Activated CD4-positive, alpha-beta T cell treated with anti-CD3 and anti-CD28 coated beads for 1 hour (primary cell): ENCODE measurements around the gene MTHFS.

Source experiments
- DNase-seq: peaks from one replicate; pipeline ENCODE4 v3.0.0-alpha.2; 2020

Gene MTHFS

GRCh38 chr15:79812541-79812940 is 84.3 kb downstream of the MTHFS start:
- DNase-seq, result no peak

GRCh38 chr15:79811406-79812405 is 85.1 kb downstream of the MTHFS start:
- no peak for DNase-seq

- DNase-seq, result no peak
Measured at GRCh38 chr15:79804838-79805237, 92.0 kb downstream of the MTHFS start.

GRCh38 chr15:79798311-79798710 is 98.5 kb downstream of the MTHFS start:
- DNase-seq, result no peak
